DOHH2 (cell line): ENCODE data around the gene ZCCHC12.

Experiments used
- CTCF ChIP-seq: fragments of 200-600 bp; sonication (generic); IDR thresholded peaks from one replicate; pipeline ENCODE4 v1.5.1; 2014; ENCODE audit warnings: antibody characterized with exemption, mild to moderate bottlenecking, low read depth, low read length; ENCODE audit not compliant: poor library complexity, severe bottlenecking
- EZH2phosphoT487 ChIP-seq: fragments of 200-600 bp; sonication (generic); IDR thresholded peaks from 2 replicates; pipeline ENCODE4 v1.6.1; 2017; ENCODE audit warnings: borderline replicate concordance, mild to moderate bottlenecking, antibody characterized with exemption, low read length, moderate library complexity, mixed read lengths

DNA sequence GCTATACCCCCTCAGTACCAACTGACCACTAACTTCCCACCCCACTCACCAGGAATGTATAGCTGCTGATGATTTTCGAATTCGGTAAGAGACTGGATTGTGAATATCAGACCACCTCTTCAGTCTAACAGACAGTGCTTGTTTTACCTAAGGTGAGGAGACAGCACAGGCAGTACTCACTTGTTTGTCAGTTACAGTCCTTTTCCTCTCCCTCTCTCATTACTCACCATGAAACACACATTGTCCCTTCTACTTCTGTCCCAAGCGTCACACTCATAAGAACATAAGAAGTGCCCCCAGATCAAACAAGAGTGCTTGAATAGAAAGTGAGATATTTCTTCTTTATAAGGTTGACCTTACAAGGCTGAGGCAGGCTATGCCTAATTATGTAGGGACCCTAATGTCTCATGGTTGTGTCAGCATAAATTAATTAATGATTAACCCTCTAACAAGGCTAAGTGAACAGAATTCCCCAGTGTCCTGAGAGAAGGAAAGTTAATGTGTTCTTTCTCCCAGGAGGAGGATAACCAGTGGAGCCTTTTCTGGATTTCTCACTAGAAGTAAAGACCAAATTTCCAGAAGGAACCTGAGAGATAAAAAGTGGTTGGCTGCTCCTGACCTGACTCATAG lies 32.2 kb downstream of the ZCCHC12 start:
- TF ChIP-seq EZH2phosphoT487, result no peak
- no peak for TF ChIP-seq CTCF
